SK-N-MC (cell line): ENCODE measurements around the gene PIK3R1.

ENCODE experiments used
- EZH2 ChIP-seq: fragments of 200-600 bp; sonication (generic); IDR thresholded peaks from one replicate; pipeline ENCODE4 v1.6.1; 2017; ENCODE audit warnings: antibody characterized with exemption
- FOXP2 ChIP-seq: optimal IDR thresholded peaks from 2 replicates; pipeline ENCODE3; 2011; ENCODE audit warnings: mild to moderate bottlenecking, moderate library complexity; ENCODE audit not compliant: insufficient read depth; ENCODE audit errors: extremely low read length, control extremely low read depth

DNA sequence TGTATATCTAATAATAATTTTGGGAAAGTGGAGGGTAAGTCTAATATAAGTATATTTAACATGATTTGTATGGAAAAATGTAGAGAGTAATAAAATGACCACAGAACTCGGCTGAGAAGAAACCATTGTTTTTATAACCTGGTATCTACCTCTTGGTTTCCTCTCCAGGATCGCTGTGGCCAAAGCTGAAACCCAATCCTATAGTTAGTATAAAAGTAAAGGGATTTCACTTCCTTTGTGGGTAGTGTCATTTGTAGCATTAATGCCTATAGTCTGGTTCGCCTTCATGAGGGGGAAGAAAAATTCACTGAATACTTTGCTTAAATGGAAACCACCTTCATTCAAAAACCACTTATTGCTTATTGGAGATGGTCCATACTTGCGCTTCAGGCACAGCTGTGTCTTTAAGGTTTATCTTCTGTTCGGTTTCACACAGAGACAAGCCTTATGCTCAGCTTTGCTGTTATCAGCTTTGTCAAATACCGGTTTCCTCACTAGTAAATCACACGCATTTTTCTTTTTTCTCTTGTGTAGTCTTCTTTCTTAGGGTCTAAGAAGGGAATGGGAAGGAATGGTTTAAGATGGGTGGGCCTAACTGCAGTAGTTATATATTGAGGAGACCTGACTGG is 12.1 kb downstream of the PIK3R1 start:
- TF ChIP-seq EZH2 (no peak), FOXP2 (no peak)
